A204.1 (cell line): ENCODE data around the gene WIPF3.
A peak's percentile ranks its signal among the peaks of the same experiment; 100 is the strongest.

Experiments used
- FAIRE-seq: peaks from 2 replicates; lab custom pipeline; 2012; peaks lifted over from hg19 to GRCh38; lab: Jason Lieb, UNC

Gene WIPF3

GRCh38 chr7:29847916-29848315 lies 41.6 kb downstream of the WIPF3 start:
- FAIRE-seq: no peak

GRCh38 chr7:29848941-29849340 lies 42.6 kb downstream of the WIPF3 start:
- no peak for FAIRE-seq

- FAIRE-seq: no peak
These were observed 45.2 kb downstream of the WIPF3 start for GRCh38 chr7:29851487-29851886.

- no peak for FAIRE-seq
These were observed 46.1 kb downstream of the WIPF3 start for GRCh38 chr7:29852457-29852856.

- FAIRE-seq: no peak
These were observed 46.8 kb downstream of the WIPF3 start for GRCh38 chr7:29853072-29853471.

- FAIRE-seq: no peak
These were observed 47.5 kb downstream of the WIPF3 start for GRCh38 chr7:29853789-29854188.

GRCh38 chr7:29854257-29854938 lies 48.1 kb downstream of the WIPF3 start:
- no peak for FAIRE-seq

- no peak for FAIRE-seq
These were observed 51.3 kb downstream of the WIPF3 start for GRCh38 chr7:29857654-29858053.

GRCh38 chr7:29858191-29858951 lies 52.1 kb downstream of the WIPF3 start:
- no peak for FAIRE-seq

GRCh38 chr7:29859104-29859503 lies 52.8 kb downstream of the WIPF3 start:
- FAIRE-seq: no peak

GRCh38 chr7:29859524-29860185 lies 53.3 kb downstream of the WIPF3 start:
- FAIRE-seq: no peak

- FAIRE-seq: no peak
These were observed 53.9 kb downstream of the WIPF3 start for GRCh38 chr7:29860186-29860585.

- FAIRE-seq: no peak
These were observed 55.6 kb downstream of the WIPF3 start for GRCh38 chr7:29861884-29862283.

- no peak for FAIRE-seq
These were observed 58.3 kb downstream of the WIPF3 start for GRCh38 chr7:29864656-29865055.

- no peak for FAIRE-seq
These were observed 59.2 kb downstream of the WIPF3 start for GRCh38 chr7:29865526-29865925.

- no peak for FAIRE-seq
These were observed 60.2 kb downstream of the WIPF3 start for GRCh38 chr7:29866490-29866930.

- no peak for FAIRE-seq
These were observed 65.6 kb downstream of the WIPF3 start for GRCh38 chr7:29871787-29872398.

- FAIRE-seq: no peak
These were observed 67.5 kb downstream of the WIPF3 start for GRCh38 chr7:29873644-29874294.

GRCh38 chr7:29875741-29876140 lies 69.4 kb downstream of the WIPF3 start:
- no peak for FAIRE-seq

- FAIRE-seq: no peak
These were observed 70.9 kb downstream of the WIPF3 start for GRCh38 chr7:29877196-29877595.

- FAIRE-seq: peak; percentile 49
These were observed 71.9 kb downstream of the WIPF3 start for GRCh38 chr7:29878081-29878688.

- FAIRE-seq: no peak
These were observed 73.3 kb downstream of the WIPF3 start for GRCh38 chr7:29879609-29880008.
